ENCODE measurements around the gene OCA2.

GRCh38 chr15:28118531-28118930 lies 19.4 kb upstream of the OCA2 start:
- TF ChIP-seq ATF3 (IDR thresholded peaks at IDR 0.05; ENCODE audit: insufficient read depth, low read depth, low read length) (no peak), YY1 (IDR thresholded peaks at IDR 0.05; ENCODE audit: low read depth, low read length) (no peak), CEBPB (IDR thresholded peaks at IDR 0.05; ENCODE audit: low read depth, low read length) (no peak), POLR2A (IDR thresholded peaks at IDR 0.05; ENCODE audit: control extremely low read depth in 1 of 2, low read depth in 2 of 2, low read length in 2 of 2) (no peak), JUN (IDR thresholded peaks at IDR 0.05; ENCODE audit: low read depth, low read length) (no peak), NANOG (IDR thresholded peaks at IDR 0.05; ENCODE audit: insufficient read depth, low read depth, low read length, poor library complexity, severe bottlenecking) (no peak), POLR2AphosphoS5 (IDR thresholded peaks at IDR 0.05; ENCODE audit: low read depth, low read length) (no peak), EZH2 (IDR thresholded peaks at IDR 0.05; ENCODE audit: low read depth, low read length, severe bottlenecking) (no peak), CTCF (IDR thresholded peaks at IDR 0.05; ENCODE audit: control extremely low read depth in 1 of 3, insufficient read depth in 1 of 3, low read depth in 1 of 3, low read length in 3 of 3) (no peak), TEAD4 (IDR thresholded peaks at IDR 0.05; ENCODE audit: low read depth, low read length) (no peak), SUZ12 (IDR thresholded peaks at IDR 0.05; ENCODE audit: low read length) (no peak)

All from H1 (cell line).